H9 (cell line): ENCODE measurements around the gene CXCL6. TPM values are rescaled to one million over a fixed set of nuclear protein-coding genes. Genes with fewer than 3 reads are reported as not detected.

Experiments
- DNase-seq: peaks from one replicate; pipeline ENCODE4 v3.0.0-alpha.2; 2017
- H2AFZ ChIP-seq: one replicate; pipeline ENCODE4 v1.6.1; 2013; ENCODE audit warnings: mild to moderate bottlenecking, low read length, control low read depth, moderate library complexity
- H2AK5ac ChIP-seq: 2 replicates; pipeline ENCODE4 v1.6.1; 2013; ENCODE audit warnings: low read length, control low read depth, mixed read lengths; ENCODE audit not compliant: insufficient read length
- H2BK120ac ChIP-seq: one replicate; pipeline ENCODE4 v1.6.1; 2013; ENCODE audit warnings: low read depth, mild to moderate bottlenecking, low read length, control low read depth, inconsistent platforms; ENCODE audit not compliant: poor library complexity, severe bottlenecking
- H2BK12ac ChIP-seq: 2 replicates; pipeline ENCODE4 v1.6.1; 2013; ENCODE audit warnings: low read length, control low read depth, mixed read lengths, low read depth; ENCODE audit not compliant: insufficient read length
- H2BK15ac ChIP-seq: 2 replicates; pipeline ENCODE4 v1.6.1; 2013; ENCODE audit warnings: low read depth, low read length, control low read depth
- H2BK20ac ChIP-seq: one replicate; pipeline ENCODE4 v1.6.1; 2013; ENCODE audit warnings: low read depth, mild to moderate bottlenecking, low read length, control low read depth, inconsistent platforms; ENCODE audit not compliant: poor library complexity, severe bottlenecking
- H2BK5ac ChIP-seq: 2 replicates; pipeline ENCODE4 v1.6.1; 2013; ENCODE audit warnings: low read length, control low read depth, mixed read lengths; ENCODE audit not compliant: insufficient read length
- H3K14ac ChIP-seq: 2 replicates; pipeline ENCODE4 v1.6.1; 2013; ENCODE audit warnings: low read length, control low read depth; ENCODE audit not compliant: insufficient read depth
- H3K18ac ChIP-seq: 2 replicates; pipeline ENCODE4 v1.6.1; 2013; ENCODE audit warnings: low read depth, mild to moderate bottlenecking, mixed read lengths, low read length, control low read depth; ENCODE audit not compliant: insufficient read length
- H3K23ac ChIP-seq: 2 replicates; pipeline ENCODE4 v1.6.1; 2013; ENCODE audit warnings: low read length, control low read depth, mixed read lengths, low read depth; ENCODE audit not compliant: insufficient read length
- H3K23me2 ChIP-seq: 2 replicates; pipeline ENCODE4 v1.6.1; 2013; ENCODE audit warnings: low read depth, mild to moderate bottlenecking, mixed read lengths, low read length, control low read depth; ENCODE audit not compliant: insufficient read length, poor library complexity, severe bottlenecking
- H3K27ac ChIP-seq: 2 replicates; pipeline ENCODE4 v1.5.1; 2013; ENCODE audit warnings: low read length, control low read depth, mixed read lengths, low read depth; ENCODE audit not compliant: insufficient read length
- H3K27me3 ChIP-seq: 2 replicates; pipeline ENCODE4 v1.6.1; 2013; ENCODE audit warnings: low read length, control low read depth, inconsistent platforms; ENCODE audit not compliant: insufficient read depth
- H3K4ac ChIP-seq: 2 replicates; pipeline ENCODE4 v1.6.1; 2013; ENCODE audit warnings: low read depth, mild to moderate bottlenecking, control low read depth, inconsistent platforms, low read length, moderate library complexity
- H3K4me1 ChIP-seq: 2 replicates; pipeline ENCODE4 v1.6.1; 2013; ENCODE audit warnings: low read length, control low read depth, inconsistent platforms; ENCODE audit not compliant: insufficient read depth
- H3K4me2 ChIP-seq: 2 replicates; pipeline ENCODE4 v1.6.1; 2013; ENCODE audit warnings: low read length, control low read depth, mixed read lengths; ENCODE audit not compliant: insufficient read length, insufficient read depth
- H3K56ac ChIP-seq: 2 replicates; pipeline ENCODE4 v1.6.1; 2013; ENCODE audit warnings: low read depth, mild to moderate bottlenecking, mixed read lengths, low read length, control low read depth; ENCODE audit not compliant: insufficient read length
- H3K79me1 ChIP-seq: 2 replicates; pipeline ENCODE4 v1.6.1; 2013; ENCODE audit warnings: low read depth, mild to moderate bottlenecking, moderate library complexity, low read length, control low read depth, inconsistent platforms; ENCODE audit not compliant: insufficient read depth, poor library complexity, severe bottlenecking
- H3K79me2 ChIP-seq: 2 replicates; pipeline ENCODE4 v1.6.1; 2013; ENCODE audit warnings: low read length, control low read depth, inconsistent platforms; ENCODE audit not compliant: insufficient read depth
- H3K9ac ChIP-seq: 2 replicates; pipeline ENCODE4 v1.6.1; 2013; ENCODE audit warnings: low read length, control low read depth, mixed read lengths; ENCODE audit not compliant: insufficient read length; ENCODE audit errors: extremely low read depth
- H3K9me3 ChIP-seq: one replicate; pipeline ENCODE4 v1.6.1; 2013; ENCODE audit warnings: low read depth, low read length, inconsistent platforms; ENCODE audit not compliant: control insufficient read depth
- H3T11ph ChIP-seq: one replicate; pipeline ENCODE4 v1.6.1; 2013; ENCODE audit warnings: mild to moderate bottlenecking, low read length, control low read depth, inconsistent platforms
- H4K20me1 ChIP-seq: one replicate; pipeline ENCODE4 v1.6.1; 2013; ENCODE audit not compliant: control insufficient read depth, insufficient read length, insufficient read depth
- H4K5ac ChIP-seq: 2 replicates; pipeline ENCODE4 v1.6.1; 2013; ENCODE audit warnings: low read depth, mild to moderate bottlenecking, mixed read lengths, low read length, control low read depth; ENCODE audit not compliant: insufficient read length
- H4K8ac ChIP-seq: replicated peaks from 2 replicates; pipeline ENCODE4 v1.6.1; 2013; ENCODE audit warnings: low read length, control low read depth, mixed read lengths, low read depth; ENCODE audit not compliant: insufficient read length
- H4K91ac ChIP-seq: 2 replicates; pipeline ENCODE4 v1.6.1; 2013; ENCODE audit warnings: low read depth, mild to moderate bottlenecking, moderate library complexity, mixed read lengths, low read length, control low read depth; ENCODE audit not compliant: insufficient read length
- H3K27ac Mint-ChIP-seq, 3 experiments: 2 replicates in 2 of 3; 3 replicates in 1 of 3; pipeline ENCODE4 v1.8.0; 2020 to 2021; ENCODE audit warnings: mixed read lengths in 3 of 3, mild to moderate bottlenecking in 1 of 3, moderate library complexity in 1 of 3
- H3K27me3 Mint-ChIP-seq: 2 replicates; pipeline ENCODE4 v1.8.0; 2021; ENCODE audit warnings: low read depth, mild to moderate bottlenecking, moderate library complexity, mixed read lengths
- H3K36me3 Mint-ChIP-seq, 3 experiments: 2 replicates in 2 of 3; 3 replicates in 1 of 3; pipeline ENCODE4 v1.8.0; 2020 to 2021; ENCODE audit warnings: low read depth in 3 of 3, mixed read lengths in 3 of 3; ENCODE audit not compliant: insufficient read depth in 1 of 3
- H3K4me1 Mint-ChIP-seq, 2 experiments: 2 replicates each; pipeline ENCODE4 v1.8.0; 2020; ENCODE audit warnings: mixed read lengths in 2 of 2
- H3K4me3 Mint-ChIP-seq, 2 experiments: 2 replicates in 1 of 2; 3 replicates in 1 of 2; pipeline ENCODE4 v1.8.0; 2020 to 2021; ENCODE audit warnings: mild to moderate bottlenecking in 2 of 2, mixed read lengths in 2 of 2, moderate library complexity in 1 of 2
- H3K9me3 Mint-ChIP-seq, 2 experiments: 2 replicates in 1 of 2; 3 replicates in 1 of 2; pipeline ENCODE4 v1.8.0; 2020; ENCODE audit warnings: mild to moderate bottlenecking in 2 of 2, mixed read lengths in 2 of 2, moderate library complexity in 1 of 2
- CTCF ChIP-seq: fragments of 200-600 bp; sonication (generic); conservative IDR thresholded peaks from 3 replicates; pipeline ENCODE4 v1.8.0; 2021; ENCODE audit warnings: antibody characterized with exemption, mild to moderate bottlenecking
- WGBS: extraction: QIAGEN DNeasy Blood & Tissue Kit; methylation state at CpG from one replicate; pipeline ENCODE4 v1.1.7; 2013; ENCODE audit warnings: missing lambda C conversion rate, low lambda C conversion rate, mixed read lengths; ENCODE audit not compliant: insufficient read length; ENCODE audit errors: extremely low coverage; 5-methylcytosine and 5-hydroxymethylcytosine counted together
- total RNA-seq: library from RNA; stranded (reverse); gene quantifications from 2 replicates; pipeline ENCODE4 v1.2.1, GENCODE V29; 2021

CXCL6 gene
- total RNA-seq, 1 experiment from 2014 or later = 0.85 TPM

- Mint-ChIP-seq H3K4me1 (peaks cover 12 to 14% of the 10 kb centered on the region in 2 experiments), H3K27me3 (peaks cover 16% of the 10 kb centered on the region), H3K4me3 (no peak overlapping the region), H3K27ac (no peak overlapping the region), H3K36me3 (no peaks in the 10 kb centered on the region), H3K9me3 (no peaks in the 10 kb centered on the region; a peak in 1 of 5 replicates)
- H3K4me2 ChIP-seq = no peak overlapping the region
- H3K23me2 ChIP-seq = peaks cover 6% of the 10 kb centered on the region
- no peak overlapping the region for H2BK12ac ChIP-seq
- H3K4me1 ChIP-seq = 0 out of 2 replicates have a peak, but pooled peaks cover 2% of the 10 kb centered on the region
- no peak overlapping the region for H3T11ph ChIP-seq
- H2AK5ac ChIP-seq = no peak overlapping the region
- H4K20me1 ChIP-seq = no peaks in the 10 kb centered on the region
- H2BK5ac ChIP-seq = no peak overlapping the region
- no peak overlapping the region for H3K56ac ChIP-seq
- no peaks in the 10 kb centered on the region for H3K9me3 ChIP-seq
- no peak overlapping the region for H4K91ac ChIP-seq
- H3K9ac ChIP-seq = no peak overlapping the region
- H4K5ac ChIP-seq = no peak overlapping the region
- H3K18ac ChIP-seq = no peak overlapping the region
- no peaks in the 10 kb centered on the region for H3K79me1 ChIP-seq
- peak; percentile 72 for TF ChIP-seq CTCF
- no peak overlapping the region for H2BK15ac ChIP-seq
- no peak overlapping the region for H3K27ac ChIP-seq
- H3K4ac ChIP-seq = no peak overlapping the region
- no peaks in the 10 kb centered on the region for H3K79me2 ChIP-seq
- H2AFZ ChIP-seq = no peak overlapping the region
- no peak overlapping the region for H3K23ac ChIP-seq
- no peak overlapping the region for H4K8ac ChIP-seq
- no peak overlapping the region for H3K14ac ChIP-seq
- no peak overlapping the region for H2BK20ac ChIP-seq
- no peak overlapping the region for H2BK120ac ChIP-seq
- DNase-seq = peak; percentile 55
- WGBS = no CpG with 5 or more reads among the region's 2 CpGs
- no peaks in the 10 kb centered on the region; the same call in 1 of the 2 replicates for H3K27me3 ChIP-seq
These were observed 27.9 kb downstream of the CXCL6 start for GRCh38 chr4:73864365-73864764.
